DOHH2 (cell line): ENCODE results near the gene DCBLD2.

Experiments
- H3F3A ChIP-seq: fragments of 200-600 bp; sonication (generic), shearing (Covaris generic); 2 replicates; pipeline ENCODE4 v1.6.0; 2016; ENCODE audit warnings: antibody characterized with exemption, mild to moderate bottlenecking; ENCODE audit not compliant: control insufficient read depth, insufficient read depth
- H3K27ac ChIP-seq: fragments of 200-600 bp; sonication (generic); 2 replicates; pipeline ENCODE4 v1.5.1; 2014; ENCODE audit warnings: low read depth, mild to moderate bottlenecking, low read length, moderate library complexity
- H3K27me3 ChIP-seq: fragments of 200-600 bp; sonication (generic); 2 replicates; pipeline ENCODE4 v1.6.1; 2014; ENCODE audit warnings: mild to moderate bottlenecking, low read length, mixed read lengths; ENCODE audit not compliant: control insufficient read depth
- H3K36me3 ChIP-seq: fragments of 200-600 bp; sonication (generic); 2 replicates; pipeline ENCODE4 v1.6.1; 2014; ENCODE audit warnings: mild to moderate bottlenecking, low read length, moderate library complexity, mixed read lengths; ENCODE audit not compliant: control insufficient read depth
- H3K4me1 ChIP-seq: fragments of 200-600 bp; sonication (generic); 2 replicates; pipeline ENCODE4 v1.6.1; 2014; ENCODE audit warnings: mild to moderate bottlenecking, low read length, mixed read lengths; ENCODE audit not compliant: control insufficient read depth
- H3K4me2 ChIP-seq: fragments of 200-600 bp; sonication (generic); 2 replicates; pipeline ENCODE4 v1.6.0; 2014; ENCODE audit warnings: mild to moderate bottlenecking, low read length, moderate library complexity
- H3K4me3 ChIP-seq: fragments of 200-600 bp; sonication (generic); 2 replicates; pipeline ENCODE4 v1.5.1; 2014; ENCODE audit warnings: mild to moderate bottlenecking, low read length, mixed read lengths
- H3K79me2 ChIP-seq: fragments of 200-600 bp; sonication (generic); 2 replicates; pipeline ENCODE4 v1.6.1; 2014; ENCODE audit warnings: mild to moderate bottlenecking, low read length, mixed read lengths; ENCODE audit not compliant: control insufficient read depth
- H3K9me2 ChIP-seq: fragments of 200-600 bp; sonication (generic); replicated peaks from 2 replicates; pipeline ENCODE4 v1.6.1; 2014; ENCODE audit warnings: mild to moderate bottlenecking, low read length, mixed read lengths; ENCODE audit not compliant: control insufficient read depth
- H3K9me3 ChIP-seq: fragments of 200-600 bp; sonication (generic); 2 replicates; pipeline ENCODE4 v1.6.1; 2014; ENCODE audit warnings: antibody characterized with exemption, low read length, mixed read lengths; ENCODE audit not compliant: control insufficient read depth, insufficient read depth
- H4K20me1 ChIP-seq: fragments of 200-600 bp; sonication (generic); 2 replicates; pipeline ENCODE4 v1.6.0; 2014; ENCODE audit warnings: low read depth, mild to moderate bottlenecking, antibody characterized with exemption, low read length, moderate library complexity; ENCODE audit not compliant: control insufficient read depth, insufficient read depth
- CTCF ChIP-seq: fragments of 200-600 bp; sonication (generic); IDR thresholded peaks from one replicate; pipeline ENCODE4 v1.5.1; 2014; ENCODE audit warnings: antibody characterized with exemption, mild to moderate bottlenecking, low read depth, low read length; ENCODE audit not compliant: poor library complexity, severe bottlenecking
- EZH2phosphoT487 ChIP-seq: fragments of 200-600 bp; sonication (generic); IDR thresholded peaks from 2 replicates; pipeline ENCODE4 v1.6.1; 2017; ENCODE audit warnings: borderline replicate concordance, mild to moderate bottlenecking, antibody characterized with exemption, low read length, moderate library complexity, mixed read lengths

DCBLD2 gene

GRCh38 chr3:98766924-98767323 is 134.6 kb downstream of the DCBLD2 start:
- peaks cover 35% of the 10 kb centered on the region for H3K79me2 ChIP-seq
- no peak for TF ChIP-seq CTCF
- no peak for TF ChIP-seq EZH2phosphoT487
- H3K9me3 ChIP-seq: no peaks in the 10 kb centered on the region
- peaks cover 9% of the 10 kb centered on the region for H3F3A ChIP-seq
- no peaks in the 10 kb centered on the region for H3K9me2 ChIP-seq
- no peaks in the 10 kb centered on the region for H3K27me3 ChIP-seq
- no peaks in the 10 kb centered on the region for H4K20me1 ChIP-seq
- H3K4me1 ChIP-seq: peaks cover 60% of the 10 kb centered on the region
- H3K27ac ChIP-seq: no peak overlapping the region
- peak overlapping the region; percentile 13; the same call in 1 of the 2 replicates for H3K4me3 ChIP-seq
- H3K36me3 ChIP-seq: peaks cover 37% of the 10 kb centered on the region
- H3K4me2 ChIP-seq: peak overlapping the region; percentile 8

- TF ChIP-seq EZH2phosphoT487: no peak
- no peak for TF ChIP-seq CTCF
- no peak overlapping the region for H3K27ac ChIP-seq
- H3K4me3 ChIP-seq: peak overlapping the region; percentile 76
- H3K36me3 ChIP-seq: peaks cover 30% of the 10 kb centered on the region
- peaks cover 15% of the 10 kb centered on the region for H3F3A ChIP-seq
- no peaks in the 10 kb centered on the region for H3K9me3 ChIP-seq
- no peaks in the 10 kb centered on the region for H3K27me3 ChIP-seq
- no peaks in the 10 kb centered on the region for H3K9me2 ChIP-seq
- no peaks in the 10 kb centered on the region for H4K20me1 ChIP-seq
- H3K4me1 ChIP-seq: peaks cover 69% of the 10 kb centered on the region
- peak overlapping the region; percentile 94 for H3K4me2 ChIP-seq
- peaks cover 35% of the 10 kb centered on the region for H3K79me2 ChIP-seq
Observed at GRCh38 chr3:98765721-98766120, 135.8 kb downstream of the DCBLD2 start.

DNA sequence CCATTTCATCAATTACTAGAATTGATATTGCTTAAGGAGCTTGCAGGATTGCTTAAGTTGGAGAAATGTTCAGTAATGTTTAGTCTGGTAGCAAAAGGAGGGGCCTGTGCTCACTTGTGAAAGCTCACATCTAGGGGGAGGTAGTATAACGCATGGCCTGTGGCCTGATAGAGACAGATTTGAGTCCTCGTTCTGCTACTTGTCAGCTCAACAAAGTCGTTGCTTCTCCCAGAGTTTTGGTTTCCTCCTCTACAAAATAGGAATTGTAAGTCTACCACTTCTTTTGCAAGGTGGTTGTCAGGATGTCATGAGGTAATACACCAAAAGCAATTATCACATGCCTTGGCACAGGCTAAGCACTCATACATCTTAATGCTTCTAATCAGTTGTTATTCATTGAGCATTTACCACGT is 137.0 kb downstream of the DCBLD2 start:
- H3K27ac ChIP-seq: peak overlapping the region; percentile 93
- H3K36me3 ChIP-seq: peaks cover 19% of the 10 kb centered on the region
- peaks cover 77% of the 10 kb centered on the region for H3K4me1 ChIP-seq
- no peaks in the 10 kb centered on the region for H3K9me2 ChIP-seq
- no peaks in the 10 kb centered on the region for H3K27me3 ChIP-seq
- H3K9me3 ChIP-seq: no peaks in the 10 kb centered on the region
- H3K4me3 ChIP-seq: peak overlapping the region; percentile 76
- peaks cover 22% of the 10 kb centered on the region for H3F3A ChIP-seq
- peak; percentile 31 for TF ChIP-seq CTCF
- no peak for TF ChIP-seq EZH2phosphoT487
- H3K79me2 ChIP-seq: peaks cover 35% of the 10 kb centered on the region
- no peaks in the 10 kb centered on the region for H4K20me1 ChIP-seq
- H3K4me2 ChIP-seq: peak overlapping the region; percentile 94
